GM19351 (cell line): Measurements from ENCODE around the gene KCNH2.
A peak's percentile ranks its signal among the peaks of the same experiment; 100 is the strongest.
"Not testable (repeated sequence)": the region's sequence is repeated elsewhere in the genome, so short reads cannot be mapped to it uniquely, and the experiment has no call there.

Experiments
- ATAC-seq: cut with Tn5 transposase; IDR thresholded peaks from one replicate; pipeline ENCODE4 v1.9.1; 2021; ENCODE audit warnings: mild to moderate bottlenecking, moderate library complexity; ENCODE audit not compliant: unreplicated experiment

KCNH2 gene

GRCh38 chr7:150910996-150911422 lies 67.1 kb downstream of the KCNH2 start:
- no peak for ATAC-seq

GRCh38 chr7:150910305-150910995 lies 67.7 kb downstream of the KCNH2 start:
- ATAC-seq = not testable (repeated sequence)

GRCh38 chr7:150909200-150909995 lies 68.7 kb downstream of the KCNH2 start:
- no peak for ATAC-seq

GRCh38 chr7:150908173-150908572 lies 69.9 kb downstream of the KCNH2 start:
- no peak for ATAC-seq

- no peak for ATAC-seq
Measured at GRCh38 chr7:150904011-150904909, 73.9 kb downstream of the KCNH2 start.

GRCh38 chr7:150903606-150904005 lies 74.5 kb downstream of the KCNH2 start:
- ATAC-seq = no peak

- no peak for ATAC-seq
Measured at GRCh38 chr7:150902078-150903033, 75.8 kb downstream of the KCNH2 start.

- no peak for ATAC-seq
Measured at GRCh38 chr7:150901160-150902035, 76.7 kb downstream of the KCNH2 start.

GRCh38 chr7:150900675-150901074 lies 77.4 kb downstream of the KCNH2 start:
- no peak for ATAC-seq

- ATAC-seq = peak; percentile 63
Measured at GRCh38 chr7:150898475-150899011, 79.6 kb downstream of the KCNH2 start.

- ATAC-seq = peak; percentile 74
Measured at GRCh38 chr7:150897502-150898474, 80.3 kb downstream of the KCNH2 start.

GRCh38 chr7:150896562-150897209 lies 81.4 kb downstream of the KCNH2 start:
- no peak for ATAC-seq

GRCh38 chr7:150895809-150896208 lies 82.3 kb downstream of the KCNH2 start:
- ATAC-seq = no peak
